ENCODE data around the gene DVL1. TPM values are rescaled to one million over a fixed set of nuclear protein-coding genes. Genes with fewer than 3 reads are reported as not detected.

The DVL1 gene
- total and polyA plus RNA-seq, 2 of the 13 experiments (the other 11 are each of a cell fraction or from before 2014, with no cell fraction given): 30.8 to 60.4 TPM

GRCh38 chr1:1287288-1288110 is 61.7 kb downstream of the DVL1 start (continued):
- TF ChIP-seq SOX13 (IDR thresholded peaks at IDR 0.05) (no peak), SOX13 (CRISPR knock-in tag; conservative IDR thresholded peaks at IDR 0.05 in 1 of 2, IDR thresholded peaks at IDR 0.05 in 1 of 2) (0 out of 4 replicates have a peak, but pooled peaks of 1 of the 2 experiments have one; percentile 13), BCLAF1 (IDR thresholded peaks at IDR 0.05) (no peak), NCOA2 (CRISPR knock-in tag; IDR thresholded peaks at IDR 0.05) (no peak), ZFX (CRISPR knock-in tag; IDR thresholded peaks at IDR 0.05; ENCODE audit: low read depth) (peak; percentile 90), CSRNP2 (CRISPR knock-in tag; conservative IDR thresholded peaks at IDR 0.05; ENCODE audit: low read depth) (no peak), SRSF9 (IDR thresholded peaks at IDR 0.05; ENCODE audit: borderline replicate concordance, insufficient read depth, low read depth, low read length, poor library complexity, severe bottlenecking) (no peak), PCBP2 (optimal IDR thresholded peaks at IDR 0.05; ENCODE audit: low read depth, low read length, poor library complexity, severe bottlenecking) (no peak), ZBTB4 (CRISPR knock-in tag; IDR thresholded peaks at IDR 0.05; ENCODE audit: borderline replicate concordance) (no peak), HOXA7 (CRISPR knock-in tag; IDR thresholded peaks at IDR 0.05) (no peak), HNRNPL (IDR thresholded peaks at IDR 0.05; ENCODE audit: low read depth, low read length) (0 out of 2 replicates have a peak, but pooled peaks have one; percentile 39), ZNF326 (CRISPR knock-in tag; IDR thresholded peaks at IDR 0.05; ENCODE audit: borderline replicate concordance) (no peak), ZNF850 (CRISPR knock-in tag; conservative IDR thresholded peaks at IDR 0.05) (no peak), SIN3B (IDR thresholded peaks at IDR 0.05; ENCODE audit: low read length) (no peak), XRCC5 (optimal IDR thresholded peaks at IDR 0.05; ENCODE audit: low read length) (no peak), HNF4A (CRISPR knock-in tag; IDR thresholded peaks at IDR 0.05) (peak; percentile 72), ZNF766 (CRISPR knock-in tag; IDR thresholded peaks at IDR 0.05; ENCODE audit: borderline replicate concordance) (no peak), ATF2 (CRISPR knock-in tag; IDR thresholded peaks at IDR 0.05) (peak; percentile 47; the same call in 1 of the 2 replicates)

Data from HepG2 (cell line).